GM19035 (cell line): Measurements from ENCODE around the gene ZKSCAN3.
"Not testable (repeated sequence)": the region's sequence is repeated elsewhere in the genome, so short reads cannot be mapped to it uniquely, and the experiment has no call there.

ENCODE experiments used
- ATAC-seq: cut with Tn5 transposase; IDR thresholded peaks from one replicate; pipeline ENCODE4 v1.9.1; 2021; ENCODE audit not compliant: unreplicated experiment

Gene ZKSCAN3

GRCh38 chr6:28340310-28341095, 9.2 kb upstream of the ZKSCAN3 start:
- ATAC-seq, result no peak

GRCh38 chr6:28343898-28344677, 5.7 kb upstream of the ZKSCAN3 start:
- ATAC-seq, result no peak

DNA sequence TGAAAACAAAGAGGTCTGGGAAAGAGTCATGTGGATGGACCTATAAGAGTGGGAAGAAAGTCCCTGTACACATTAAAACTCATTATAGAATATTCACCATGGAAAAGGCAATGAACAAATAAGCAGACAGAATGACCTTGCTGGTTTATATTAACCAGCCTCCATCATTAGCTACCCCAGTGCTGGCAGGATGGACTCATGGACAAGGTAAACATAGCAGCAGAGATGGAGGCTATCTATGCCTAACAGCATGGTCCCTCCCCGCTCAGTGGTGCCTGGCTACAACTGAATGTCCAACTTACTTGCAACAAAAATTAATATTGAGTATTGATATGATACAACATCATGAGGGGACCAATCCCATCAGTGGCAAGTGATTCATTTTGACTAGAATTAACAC, 4.5 kb upstream of the ZKSCAN3 start:
- ATAC-seq, result no peak

GRCh38 chr6:28347119-28347518, 2.6 kb upstream of the ZKSCAN3 start:
- ATAC-seq, result no peak

GRCh38 chr6:28349344-28349891, 329 bp upstream of the ZKSCAN3 start:
- peak; percentile 18 for ATAC-seq

DNA sequence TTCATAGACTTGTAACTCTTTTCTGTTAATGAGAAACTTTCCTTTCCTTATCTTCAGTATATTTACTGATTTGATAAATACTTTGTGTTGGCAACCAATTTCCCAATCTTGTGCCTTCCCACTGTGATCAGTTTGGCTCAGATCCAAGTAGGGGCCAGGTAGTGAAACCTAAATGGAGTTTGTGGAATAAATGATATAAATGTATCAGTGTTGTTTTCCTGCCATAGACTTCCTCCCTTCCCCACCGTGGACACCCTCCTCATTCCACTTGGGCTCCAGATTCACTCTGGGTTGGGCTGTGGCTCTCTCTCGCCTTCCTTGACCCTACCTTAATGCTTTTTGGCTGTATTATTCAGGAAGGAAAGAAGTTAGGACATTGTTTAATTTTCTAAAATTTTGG, 1.3 kb downstream of the ZKSCAN3 start:
- no peak for ATAC-seq

DNA sequence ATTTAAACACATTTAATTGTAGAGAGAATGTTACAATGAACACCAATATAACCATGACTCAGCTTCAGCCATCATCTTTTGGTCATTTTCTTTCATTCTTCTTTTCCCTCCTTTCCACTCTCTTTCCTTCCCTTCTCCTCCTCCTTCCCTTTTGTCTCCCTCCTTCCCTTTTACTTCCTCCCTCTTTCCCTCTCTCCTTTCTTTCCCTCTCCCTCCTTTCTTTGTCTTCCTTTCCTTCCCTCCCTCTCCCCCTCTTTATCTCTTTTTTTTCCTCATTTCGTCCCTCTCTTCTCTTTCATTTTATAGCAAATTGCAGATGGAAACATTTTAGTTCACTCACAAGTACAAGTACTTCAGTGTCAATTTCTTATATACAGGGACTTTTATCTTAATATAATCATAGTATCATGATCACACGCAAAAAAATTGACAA, 1.8 kb downstream of the ZKSCAN3 start:
- no peak for ATAC-seq

GRCh38 chr6:28353356-28353755, 3.6 kb downstream of the ZKSCAN3 start:
- ATAC-seq, result no peak

DNA sequence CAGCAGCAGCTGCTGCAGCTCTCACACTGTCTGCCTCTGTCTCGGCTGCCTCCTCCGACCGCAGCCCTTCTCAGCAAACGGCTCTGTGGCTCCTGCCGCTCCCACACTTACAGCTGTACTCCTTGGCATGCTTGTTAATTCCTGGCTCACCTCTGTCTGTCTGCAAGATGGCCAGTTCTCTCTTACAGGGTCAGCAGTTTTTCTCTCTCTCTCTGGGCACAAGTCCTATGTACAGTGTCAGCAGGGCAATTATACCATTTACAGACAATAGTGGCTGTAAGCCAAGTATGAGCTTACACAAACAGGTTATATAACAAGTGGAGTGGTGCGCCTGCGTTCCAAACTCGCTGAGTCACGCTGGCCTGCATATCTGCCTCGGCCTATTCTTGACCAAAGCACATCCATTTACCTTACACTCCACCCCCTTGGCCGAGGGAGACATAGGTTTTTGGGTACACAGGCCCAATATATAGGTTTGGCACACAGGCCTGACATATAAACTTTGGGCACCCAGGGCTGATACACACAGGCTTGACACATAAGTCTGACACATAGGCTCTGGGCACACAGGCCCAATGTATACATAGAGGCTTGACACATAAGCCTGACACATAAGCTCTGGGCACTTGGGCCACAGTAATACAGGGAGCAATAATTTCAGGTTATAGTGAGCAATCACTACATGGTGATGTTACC, 4.4 kb downstream of the ZKSCAN3 start:
- ATAC-seq, result no peak

DNA sequence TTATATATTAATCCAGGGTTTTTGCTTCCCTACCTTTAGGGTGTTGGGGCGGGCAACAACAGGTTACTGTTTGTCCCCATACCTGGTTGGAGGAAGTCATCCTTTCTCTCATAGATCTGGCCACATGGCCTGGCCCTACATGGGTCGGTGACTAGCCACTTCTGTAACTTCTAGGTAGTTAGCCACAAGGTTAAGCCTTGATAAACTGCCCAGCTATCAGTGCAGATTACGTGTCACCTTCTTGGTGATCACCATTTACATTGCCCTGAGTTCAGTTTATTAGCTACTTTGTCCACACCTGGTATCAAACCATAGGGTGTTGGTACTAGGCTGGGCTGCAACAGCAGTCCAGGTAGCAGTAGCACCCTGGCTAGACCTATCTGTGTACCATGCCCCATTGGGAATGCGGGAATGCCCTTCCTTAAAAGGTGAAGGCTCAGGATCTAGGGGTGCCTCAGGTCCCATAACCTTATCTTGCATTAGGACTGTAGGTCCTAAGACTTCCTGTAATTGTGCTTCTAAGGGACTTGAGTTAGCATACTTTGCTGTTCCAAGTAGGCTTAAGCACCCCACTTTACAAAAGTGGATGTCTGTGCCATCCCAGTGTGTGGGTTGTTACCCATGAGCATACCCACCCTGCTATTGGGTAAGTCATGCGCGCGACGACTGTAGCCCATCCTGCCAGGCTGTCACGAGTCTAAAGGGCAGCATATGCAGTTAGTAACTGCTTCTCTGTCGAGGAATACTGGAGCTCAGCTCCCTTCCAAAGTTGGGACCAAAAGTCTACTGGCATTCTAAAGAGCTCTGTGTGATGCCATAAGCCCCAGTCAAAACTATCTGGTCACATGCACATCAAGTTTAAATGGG, 5.2 kb downstream of the ZKSCAN3 start:
- ATAC-seq, result no peak

- peak; percentile 85 for ATAC-seq
Observed at GRCh38 chr6:28355743-28356665, 6.3 kb downstream of the ZKSCAN3 start.

GRCh38 chr6:28356666-28357020, 6.9 kb downstream of the ZKSCAN3 start:
- ATAC-seq, result no peak

DNA sequence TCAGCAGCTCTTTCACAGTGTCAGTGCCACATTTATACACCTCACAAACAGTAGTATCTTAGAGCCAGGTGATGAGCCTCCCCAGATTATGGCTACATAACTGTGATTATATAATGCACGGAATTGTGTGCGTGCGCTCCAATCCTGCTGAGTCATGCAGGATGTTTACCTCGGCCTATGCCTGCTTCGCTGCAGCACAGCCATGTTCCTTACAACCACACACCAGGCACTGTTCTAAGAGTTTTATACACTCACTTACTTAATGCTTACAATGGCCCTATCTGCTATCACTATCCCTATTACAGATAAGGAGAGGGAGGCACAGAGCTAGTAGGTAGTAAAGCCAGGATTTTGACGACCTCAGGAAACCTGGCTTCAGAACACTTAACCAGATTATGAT, 7.3 kb downstream of the ZKSCAN3 start:
- ATAC-seq, result no peak

DNA sequence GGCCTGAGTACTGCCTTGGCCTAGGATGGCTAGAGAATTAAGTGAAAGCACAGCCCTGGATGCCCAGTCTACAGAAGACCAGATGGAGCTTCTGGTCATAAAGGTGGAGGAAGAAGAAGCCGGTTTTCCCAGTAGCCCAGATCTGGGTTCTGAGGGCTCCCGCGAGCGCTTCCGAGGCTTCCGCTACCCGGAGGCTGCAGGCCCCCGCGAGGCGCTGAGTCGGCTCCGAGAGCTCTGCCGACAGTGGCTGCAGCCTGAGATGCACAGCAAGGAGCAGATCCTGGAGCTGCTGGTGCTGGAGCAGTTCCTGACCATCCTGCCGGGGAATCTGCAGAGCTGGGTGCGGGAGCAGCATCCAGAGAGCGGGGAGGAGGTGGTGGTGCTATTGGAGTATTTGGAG, 9.8 kb downstream of the ZKSCAN3 start:
- not testable (repeated sequence) for ATAC-seq

DNA sequence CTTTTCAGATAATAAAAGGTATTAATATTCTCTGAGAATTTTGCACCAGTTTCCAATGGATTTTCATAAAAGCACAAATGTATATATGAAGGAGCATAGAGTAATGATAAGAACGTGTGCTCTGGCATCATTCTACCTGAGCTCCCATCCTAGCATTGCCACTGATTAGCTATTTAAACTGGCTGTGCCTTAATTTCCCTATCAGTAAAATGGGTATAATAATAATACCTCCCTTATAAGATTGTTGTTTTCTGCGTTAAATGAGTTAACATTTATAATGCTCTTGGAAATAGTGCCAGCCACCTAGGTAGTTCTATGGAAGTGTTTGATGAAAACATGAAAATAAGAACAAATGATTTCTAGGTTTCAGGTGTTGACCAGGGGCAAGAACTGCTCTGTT, 11.2 kb downstream of the ZKSCAN3 start:
- no peak for ATAC-seq

- ATAC-seq, result not testable (repeated sequence)
Observed at GRCh38 chr6:28365590-28365989, 15.8 kb downstream of the ZKSCAN3 start.

DNA sequence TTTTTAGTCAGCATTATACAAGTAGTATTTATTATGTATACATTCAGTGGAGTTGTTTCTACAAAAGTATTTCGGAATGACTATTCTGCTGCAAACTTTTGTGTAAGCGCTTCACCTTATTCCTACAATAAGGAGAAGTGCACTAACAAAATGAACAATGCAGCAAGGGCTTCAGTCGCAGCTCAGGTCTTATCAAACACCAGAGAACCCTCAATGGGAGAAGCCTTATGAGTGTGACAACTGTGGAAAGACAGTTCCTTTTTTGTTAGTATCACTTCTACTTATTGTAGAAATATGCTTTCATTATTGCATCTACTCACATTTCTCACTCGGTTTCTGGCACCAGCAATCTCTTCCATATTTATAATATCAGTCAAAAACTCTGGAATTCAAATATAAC, 18.8 kb downstream of the ZKSCAN3 start:
- peak; percentile 61 for ATAC-seq

- ATAC-seq, result no peak
Observed at GRCh38 chr6:28369463-28369862, 19.7 kb downstream of the ZKSCAN3 start.

GRCh38 chr6:28370440-28370839, 20.7 kb downstream of the ZKSCAN3 start:
- ATAC-seq, result no peak
